Stomach (tissue), 4 donors: ENCODE measurements around the gene ATG4D.

Source experiments
- POLR2A ChIP-seq, 4 donors: fragments of 450-650 bp; IDR thresholded peaks; one replicate each; pipeline ENCODE4 v1.6.1; 2016; ENCODE audit warnings: antibody characterized with exemption in 4 of 4, control low read depth in 2 of 4, mild to moderate bottlenecking in 1 of 4, moderate library complexity in 1 of 4
- POLR2AphosphoS5 ChIP-seq, 3 donors: sonication (generic); formaldehyde crosslinking; IDR thresholded peaks; one replicate each; pipeline ENCODE4 v1.6.1; 2016; ENCODE audit warnings: antibody characterized with exemption in 3 of 3
- TF ChIP-seq, protein P1 (sequence below), 7 experiments: fragments of 450-650 bp in 4 of 7; fragments of 200-600 bp in 3 of 7; sonication (generic) in 3 of 7; IDR thresholded peaks; one replicate each; pipeline ENCODE4 v1.5.1; 2016 to 2019; ENCODE audit warnings: antibody characterized with exemption in 7 of 7, control low read depth in 2 of 7, mild to moderate bottlenecking in 1 of 7

DNA sequence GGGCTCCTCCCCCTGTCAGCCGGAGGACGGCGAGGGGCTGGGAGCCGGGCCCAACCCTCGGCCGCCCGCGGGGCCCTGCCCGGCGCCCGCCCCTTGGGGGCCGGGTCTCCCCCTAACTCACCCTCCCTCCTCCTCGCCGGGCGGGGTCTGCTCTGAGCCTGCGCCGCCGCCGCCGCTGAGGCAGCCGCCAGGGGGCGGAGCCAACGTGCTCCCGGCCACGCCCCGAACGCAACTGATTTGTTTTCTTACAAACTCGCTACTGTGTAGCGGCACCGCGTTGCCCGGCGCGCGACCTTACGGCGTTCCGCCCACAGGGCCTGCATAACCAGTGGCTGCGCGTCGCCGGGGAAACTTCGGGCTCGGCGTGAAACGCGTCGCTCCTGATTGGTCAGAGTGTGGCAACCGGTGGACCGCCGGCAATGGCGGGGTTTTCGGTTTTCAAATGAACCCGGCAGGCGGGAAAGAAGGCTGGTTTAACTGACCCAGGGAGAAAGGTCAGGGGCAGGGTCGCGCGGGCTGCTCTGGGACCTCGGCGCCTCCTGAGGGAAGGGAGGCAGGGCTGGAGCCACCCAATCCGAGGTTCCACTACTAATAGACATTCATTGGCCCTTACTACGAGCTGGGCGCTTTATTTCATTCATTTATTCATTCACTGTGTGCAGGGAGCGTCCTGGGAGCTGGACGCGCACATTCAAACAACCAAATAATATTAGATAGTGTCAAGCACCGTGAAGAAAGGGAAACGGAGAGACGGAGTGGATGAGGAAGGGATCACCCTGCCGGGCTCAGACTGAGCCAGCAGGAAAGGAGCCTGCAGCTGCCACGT lies 25.3 kb downstream of the ATG4D start, which contains the start of gene CDKN2D:
- TF ChIP-seq, protein P1, sequence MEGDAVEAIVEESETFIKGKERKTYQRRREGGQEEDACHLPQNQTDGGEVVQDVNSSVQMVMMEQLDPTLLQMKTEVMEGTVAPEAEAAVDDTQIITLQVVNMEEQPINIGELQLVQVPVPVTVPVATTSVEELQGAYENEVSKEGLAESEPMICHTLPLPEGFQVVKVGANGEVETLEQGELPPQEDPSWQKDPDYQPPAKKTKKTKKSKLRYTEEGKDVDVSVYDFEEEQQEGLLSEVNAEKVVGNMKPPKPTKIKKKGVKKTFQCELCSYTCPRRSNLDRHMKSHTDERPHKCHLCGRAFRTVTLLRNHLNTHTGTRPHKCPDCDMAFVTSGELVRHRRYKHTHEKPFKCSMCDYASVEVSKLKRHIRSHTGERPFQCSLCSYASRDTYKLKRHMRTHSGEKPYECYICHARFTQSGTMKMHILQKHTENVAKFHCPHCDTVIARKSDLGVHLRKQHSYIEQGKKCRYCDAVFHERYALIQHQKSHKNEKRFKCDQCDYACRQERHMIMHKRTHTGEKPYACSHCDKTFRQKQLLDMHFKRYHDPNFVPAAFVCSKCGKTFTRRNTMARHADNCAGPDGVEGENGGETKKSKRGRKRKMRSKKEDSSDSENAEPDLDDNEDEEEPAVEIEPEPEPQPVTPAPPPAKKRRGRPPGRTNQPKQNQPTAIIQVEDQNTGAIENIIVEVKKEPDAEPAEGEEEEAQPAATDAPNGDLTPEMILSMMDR (IDR thresholded peaks at IDR 0.05) = peak in 5 of 7 experiments; percentile 36 to 89 (median 68)
- TF ChIP-seq POLR2AphosphoS5 (IDR thresholded peaks at IDR 0.05) = peak; percentile 63 to 96 (median 73)
- no peak for TF ChIP-seq POLR2A (IDR thresholded peaks at IDR 0.05)
